ENCODE data around the gene ARL10. TPM values are rescaled to one million over a fixed set of nuclear protein-coding genes. Genes with fewer than 3 reads are reported as not detected.

ARL10 gene
- total and polyA plus RNA-seq, 4 donors, result 0.35 to 2.2 (median 1.5) TPM

- 35% methylated on average over 28 of the region's 28 CpGs for WGBS
- Histone ChIP-seq H3K27ac (ENCODE audit: low read depth in 1 of 2, low read length in 2 of 2) (no peak overlapping the region), H3K27me3 (ENCODE audit: control insufficient read depth in 4 of 4, insufficient read depth in 4 of 4, low read length in 3 of 4) (no peaks in the 10 kb centered on the region), H3K4me3 (ENCODE audit: low read depth in 1 of 3, low read length in 3 of 3) (peak overlapping the region; percentile 61 to 80 (median 80)), H3K4me1 (ENCODE audit: control insufficient read depth in 4 of 4, insufficient read depth in 4 of 4, low read length in 3 of 4) (peaks cover 5 to 27% (median 11%) of the 10 kb centered on the region in 4 donors), H3K36me3 (ENCODE audit: control insufficient read depth in 4 of 4, insufficient read depth in 3 of 4, low read depth in 1 of 4, low read length in 3 of 4) (no peaks in the 10 kb centered on the region), H3K9me3 (ENCODE audit: control insufficient read depth in 4 of 4, low read length in 3 of 4) (no peaks in the 10 kb centered on the region), H3K9ac (ENCODE audit: low read depth in 1 of 2, low read length in 2 of 2) (peak overlapping the region; percentile 30 to 43)
- DNase-seq (ENCODE audit: low spot score), result no peak
- TF ChIP-seq RXRA (IDR thresholded peaks at IDR 0.05) (no peak), REST (IDR thresholded peaks at IDR 0.05) (no peak), HNF4G (IDR thresholded peaks at IDR 0.05) (no peak), FOXA2 (IDR thresholded peaks at IDR 0.05) (no peak), FOXA1 (IDR thresholded peaks at IDR 0.05) (no peak), JUND (IDR thresholded peaks at IDR 0.05) (no peak), RAD21 (IDR thresholded peaks at IDR 0.05) (no peak), SP1 (IDR thresholded peaks at IDR 0.05) (no peak), ZBTB33 (IDR thresholded peaks at IDR 0.05) (no peak), GABPA (IDR thresholded peaks at IDR 0.05 in 1 of 2, conservative IDR thresholded peaks at IDR 0.05 in 1 of 2) (no peak)
Observed at GRCh38 chr5:176364765-176365350, 429 bp upstream of the ARL10 start.

- H3K9ac ChIP-seq (ENCODE audit: low read depth in 1 of 2, low read length in 2 of 2), result no peak overlapping the region
- no peaks in the 10 kb centered on the region for H3K36me3 ChIP-seq (ENCODE audit: control insufficient read depth in 4 of 4, insufficient read depth in 3 of 4, low read depth in 1 of 4, low read length in 3 of 4)
- WGBS, result 75% methylated on average over 38 of the region's 38 CpGs
- no peaks in the 10 kb centered on the region for H3K9me3 ChIP-seq (ENCODE audit: control insufficient read depth in 4 of 4, low read length in 3 of 4)
- TF ChIP-seq JUND (IDR thresholded peaks at IDR 0.05) (no peak), EGR1 (IDR thresholded peaks at IDR 0.05; ENCODE audit: low read depth in 2 of 2) (no peak), TAF1 (conservative IDR thresholded peaks at IDR 0.05) (no peak)
- no peak overlapping the region for H3K27ac ChIP-seq (ENCODE audit: low read depth in 1 of 2, low read length in 2 of 2)
- H3K27me3 ChIP-seq (ENCODE audit: control insufficient read depth in 4 of 4, insufficient read depth in 4 of 4, low read length in 3 of 4), result no peaks in the 10 kb centered on the region
- DNase-seq (ENCODE audit: low spot score), result no peak
- H3K4me1 ChIP-seq (ENCODE audit: control insufficient read depth in 4 of 4, insufficient read depth in 4 of 4, low read length in 3 of 4), result peaks cover 5 to 22% (median 11%) of the 10 kb centered on the region in 4 donors
- H3K4me3 ChIP-seq (ENCODE audit: low read depth in 1 of 3, low read length in 3 of 3), result peak overlapping the region in 1 of 3 donors; percentile 80
Observed at GRCh38 chr5:176366232-176366894, 1.1 kb downstream of the ARL10 start.

GRCh38 chr5:176368726-176369125 is 3.4 kb downstream of the ARL10 start:
- no peaks in the 10 kb centered on the region for H3K27me3 ChIP-seq (ENCODE audit: control insufficient read depth in 4 of 4, insufficient read depth in 4 of 4, low read length in 3 of 4)
- no peak overlapping the region for H3K9ac ChIP-seq (ENCODE audit: low read depth in 1 of 2, low read length in 2 of 2)
- H3K4me1 ChIP-seq (ENCODE audit: control insufficient read depth in 4 of 4, insufficient read depth in 4 of 4, low read length in 3 of 4), result peaks cover 3 to 16% (median 9%) of the 10 kb centered on the region in 4 donors
- no peak for DNase-seq (ENCODE audit: low spot score)
- no peaks in the 10 kb centered on the region for H3K36me3 ChIP-seq (ENCODE audit: control insufficient read depth in 4 of 4, insufficient read depth in 3 of 4, low read depth in 1 of 4, low read length in 3 of 4)
- no peak overlapping the region for H3K27ac ChIP-seq (ENCODE audit: low read depth in 1 of 2, low read length in 2 of 2)
- H3K4me3 ChIP-seq (ENCODE audit: low read depth in 1 of 3, low read length in 3 of 3), result no peak overlapping the region
- WGBS, result 97% methylated on average over 13 of the region's 13 CpGs
- TF ChIP-seq RAD21 (IDR thresholded peaks at IDR 0.05), result no peak
- no peak for TF ChIP-seq TAF1 (conservative IDR thresholded peaks at IDR 0.05)
- TF ChIP-seq NR2F2 (IDR thresholded peaks at IDR 0.05), result no peak
- no peak for TF ChIP-seq MAX (IDR thresholded peaks at IDR 0.05)
- no peak for TF ChIP-seq REST (IDR thresholded peaks at IDR 0.05)
- no peak for TF ChIP-seq FOXA1 (IDR thresholded peaks at IDR 0.05)
- no peak for TF ChIP-seq HNF4G (IDR thresholded peaks at IDR 0.05)
- no peak for TF ChIP-seq HNF4A (conservative IDR thresholded peaks at IDR 0.05)
- no peak for TF ChIP-seq ATF3 (IDR thresholded peaks at IDR 0.05)
- no peaks in the 10 kb centered on the region for H3K9me3 ChIP-seq (ENCODE audit: control insufficient read depth in 4 of 4, low read length in 3 of 4)
